Right atrium auricular region (tissue), 2 donors: ENCODE measurements around the gene MYL2. TPM values are rescaled to one million over a fixed set of nuclear protein-coding genes. Genes with fewer than 3 reads are reported as not detected.
"Not testable (repeated sequence)": the region's sequence is repeated elsewhere in the genome, so short reads cannot be mapped to it uniquely, and the experiment has no call there.

Experiments
- DNase-seq: peaks from one replicate; pipeline ENCODE4 v3.0.0-alpha.2; 2019; ENCODE audit warnings: low spot score
- H3K27ac ChIP-seq, 2 donors: fragments of 200-600 bp; sonication (generic); 1 replicate in 1 of 2; 2 replicates in 1 of 2; pipeline ENCODE4 v1.5.1; 2016 to 2019
- H3K27me3 ChIP-seq, 2 donors: fragments of 200-600 bp; sonication (generic); one replicate each; pipeline versions ENCODE4 v1.5.1 to v1.6.0; 2017 to 2019
- H3K36me3 ChIP-seq: fragments of 200-600 bp; sonication (generic); one replicate; pipeline ENCODE4 v1.5.1; 2016
- H3K4me1 ChIP-seq, 2 donors: fragments of 200-600 bp; sonication (generic); one replicate each; pipeline versions ENCODE4 v1.5.1 to v1.6.0; 2017 to 2019
- H3K4me3 ChIP-seq, 2 donors: fragments of 200-600 bp; sonication (generic); 1 replicate in 1 of 2; 2 replicates in 1 of 2; pipeline ENCODE4 v1.5.1; 2017 to 2019; ENCODE audit warnings: mild to moderate bottlenecking in 1 of 2, moderate library complexity in 1 of 2
- H3K9me3 ChIP-seq, 2 donors: fragments of 200-600 bp; sonication (generic); one replicate each; pipeline ENCODE4 v1.5.1; 2019
- total RNA-seq, 2 donors: library from RNA; depleted of rRNA; stranded (reverse); fragments of >200 nt; gene quantifications; one replicate each; pipeline ENCODE4 v1.1.0, GENCODE V29; 2016
- TF ChIP-seq, protein P1 (sequence below), 2 donors: fragments of 200-600 bp; sonication (generic); IDR thresholded peaks; one replicate each; pipeline ENCODE4 v1.5.1; 2019; ENCODE audit warnings: antibody characterized with exemption in 2 of 2

Gene MYL2
- total RNA-seq, 2 donors from 2014 or later, result 142 to 227 TPM

DNA sequence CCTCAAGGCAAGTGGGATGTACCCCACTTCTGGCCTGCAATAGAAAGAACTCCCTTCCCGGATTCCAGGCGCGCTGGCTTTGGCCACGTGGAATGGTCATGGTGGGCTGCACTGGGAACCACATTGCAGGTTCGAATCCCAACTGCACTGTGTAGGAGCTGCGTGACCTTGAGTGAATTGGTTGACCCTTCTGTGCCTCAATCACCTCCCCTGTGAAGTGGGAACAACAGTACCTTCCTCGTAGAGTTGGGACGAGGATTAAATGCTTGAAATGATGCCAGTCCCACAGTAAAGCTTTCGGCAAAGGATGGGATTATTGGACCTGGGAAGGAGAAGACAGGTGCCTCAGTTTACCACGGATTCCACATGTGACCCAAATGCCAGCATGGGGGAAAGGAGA, 36.8 kb upstream of the MYL2 start:
- peaks cover 0 to 3% of the 10 kb centered on the region in 2 donors for H3K9me3 ChIP-seq
- H3K27me3 ChIP-seq, result no peaks in the 10 kb centered on the region
- H3K4me3 ChIP-seq, result no peak overlapping the region
- H3K4me1 ChIP-seq, result no peaks in the 10 kb centered on the region
- no peaks in the 10 kb centered on the region for H3K36me3 ChIP-seq
- TF ChIP-seq, protein P1, sequence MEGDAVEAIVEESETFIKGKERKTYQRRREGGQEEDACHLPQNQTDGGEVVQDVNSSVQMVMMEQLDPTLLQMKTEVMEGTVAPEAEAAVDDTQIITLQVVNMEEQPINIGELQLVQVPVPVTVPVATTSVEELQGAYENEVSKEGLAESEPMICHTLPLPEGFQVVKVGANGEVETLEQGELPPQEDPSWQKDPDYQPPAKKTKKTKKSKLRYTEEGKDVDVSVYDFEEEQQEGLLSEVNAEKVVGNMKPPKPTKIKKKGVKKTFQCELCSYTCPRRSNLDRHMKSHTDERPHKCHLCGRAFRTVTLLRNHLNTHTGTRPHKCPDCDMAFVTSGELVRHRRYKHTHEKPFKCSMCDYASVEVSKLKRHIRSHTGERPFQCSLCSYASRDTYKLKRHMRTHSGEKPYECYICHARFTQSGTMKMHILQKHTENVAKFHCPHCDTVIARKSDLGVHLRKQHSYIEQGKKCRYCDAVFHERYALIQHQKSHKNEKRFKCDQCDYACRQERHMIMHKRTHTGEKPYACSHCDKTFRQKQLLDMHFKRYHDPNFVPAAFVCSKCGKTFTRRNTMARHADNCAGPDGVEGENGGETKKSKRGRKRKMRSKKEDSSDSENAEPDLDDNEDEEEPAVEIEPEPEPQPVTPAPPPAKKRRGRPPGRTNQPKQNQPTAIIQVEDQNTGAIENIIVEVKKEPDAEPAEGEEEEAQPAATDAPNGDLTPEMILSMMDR (IDR thresholded peaks at IDR 0.05), result no peak
- no peak for DNase-seq
- H3K27ac ChIP-seq, result no peak overlapping the region

- not testable (repeated sequence) for H3K27ac ChIP-seq, H3K27me3 ChIP-seq, DNase-seq, H3K36me3 ChIP-seq, H3K4me3 ChIP-seq, H3K4me1 ChIP-seq
- H3K9me3 ChIP-seq, result peaks cover 0 to 15% of the 10 kb centered on the region in 2 donors
These were observed 30.5 kb upstream of the MYL2 start for GRCh38 chr12:110950867-110951266.

DNA sequence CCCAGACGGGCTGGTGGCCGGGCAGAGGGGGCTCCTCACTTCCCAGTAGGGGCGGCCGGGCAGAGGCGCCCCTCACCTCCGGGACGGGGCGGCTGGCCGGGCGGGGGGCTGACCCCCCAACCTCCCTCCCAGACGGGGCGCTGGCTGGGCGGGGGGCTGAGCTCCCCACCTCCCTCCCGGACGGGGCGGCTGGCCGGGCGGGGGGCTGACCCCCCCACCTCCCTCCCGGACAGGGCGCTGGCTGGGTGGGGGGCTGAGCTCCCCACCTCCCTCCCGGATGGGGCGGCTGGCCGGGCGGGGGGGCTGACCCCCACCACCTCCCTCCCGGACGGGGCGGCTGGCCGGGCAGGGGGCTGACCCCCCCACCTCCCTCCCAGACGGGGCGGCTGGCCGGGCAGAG, 30.1 kb upstream of the MYL2 start:
- not testable (repeated sequence) for H3K36me3 ChIP-seq, H3K4me3 ChIP-seq, H3K27ac ChIP-seq, H3K4me1 ChIP-seq, DNase-seq, H3K27me3 ChIP-seq
- H3K9me3 ChIP-seq, result peaks cover 0 to 19% of the 10 kb centered on the region in 2 donors

DNA sequence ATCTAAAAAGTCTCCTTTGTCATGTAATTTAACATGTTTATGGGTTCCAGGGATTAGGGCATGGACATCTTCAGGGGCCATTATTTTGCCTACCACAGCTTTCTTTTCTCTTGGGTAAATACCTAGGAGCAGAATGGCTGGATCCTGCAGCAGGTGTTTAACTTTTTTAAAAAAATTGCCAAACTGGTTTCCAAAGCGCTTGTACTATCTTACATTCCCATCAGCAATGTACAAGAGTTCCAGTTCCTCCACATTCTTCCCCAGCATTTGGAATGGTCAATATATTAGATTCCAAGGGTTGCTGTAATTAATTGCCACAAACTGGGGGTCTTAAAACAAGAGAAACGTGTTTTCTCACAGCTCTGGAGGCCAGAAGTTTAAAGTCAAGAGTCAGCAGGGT, 27.7 kb upstream of the MYL2 start:
- TF ChIP-seq, protein P1 (IDR thresholded peaks at IDR 0.05), result no peak
- Histone ChIP-seq H3K27me3 (no peaks in the 10 kb centered on the region), H3K4me3 (no peak overlapping the region), H3K9me3 (peaks cover 0 to 18% of the 10 kb centered on the region in 2 donors), H3K4me1 (no peaks in the 10 kb centered on the region), H3K27ac (no peak overlapping the region), H3K36me3 (no peaks in the 10 kb centered on the region)
- no peak for DNase-seq

DNA sequence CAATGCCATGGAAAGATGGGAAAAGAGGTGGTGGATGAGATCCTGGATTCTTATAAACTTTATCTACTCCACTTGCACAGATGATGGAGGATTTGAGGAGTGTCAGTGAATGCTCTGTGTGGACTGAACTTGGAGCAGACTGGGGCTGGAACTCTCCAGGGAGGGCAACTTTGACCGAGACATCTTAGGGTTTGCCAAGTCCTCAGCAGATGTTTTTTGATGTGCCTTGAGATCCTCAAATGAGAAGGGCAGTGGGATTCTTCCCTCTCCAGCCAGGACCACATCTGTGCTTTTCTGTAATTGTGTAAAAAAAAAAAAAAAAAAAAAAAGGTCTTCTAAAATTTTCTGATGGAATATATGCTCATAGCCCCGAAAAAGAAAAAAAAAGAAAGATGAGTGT, 23.0 kb upstream of the MYL2 start:
- no peak overlapping the region for H3K27ac ChIP-seq
- no peak overlapping the region for H3K4me3 ChIP-seq
- no peaks in the 10 kb centered on the region for H3K27me3 ChIP-seq
- no peaks in the 10 kb centered on the region for H3K4me1 ChIP-seq
- H3K36me3 ChIP-seq, result no peaks in the 10 kb centered on the region
- DNase-seq, result no peak
- TF ChIP-seq, protein P1 (IDR thresholded peaks at IDR 0.05), result no peak
- H3K9me3 ChIP-seq, result peaks cover 0 to 18% of the 10 kb centered on the region in 2 donors

GRCh38 chr12:110941391-110941790, 21.0 kb upstream of the MYL2 start:
- H3K27me3 ChIP-seq, result no peaks in the 10 kb centered on the region
- H3K4me3 ChIP-seq, result no peak overlapping the region
- DNase-seq, result no peak
- TF ChIP-seq, protein P1 (IDR thresholded peaks at IDR 0.05), result no peak
- H3K36me3 ChIP-seq, result no peaks in the 10 kb centered on the region
- H3K9me3 ChIP-seq, result peaks cover 0 to 11% of the 10 kb centered on the region in 2 donors
- no peak overlapping the region for H3K27ac ChIP-seq
- H3K4me1 ChIP-seq, result peaks cover 0 to 7% of the 10 kb centered on the region in 2 donors

DNA sequence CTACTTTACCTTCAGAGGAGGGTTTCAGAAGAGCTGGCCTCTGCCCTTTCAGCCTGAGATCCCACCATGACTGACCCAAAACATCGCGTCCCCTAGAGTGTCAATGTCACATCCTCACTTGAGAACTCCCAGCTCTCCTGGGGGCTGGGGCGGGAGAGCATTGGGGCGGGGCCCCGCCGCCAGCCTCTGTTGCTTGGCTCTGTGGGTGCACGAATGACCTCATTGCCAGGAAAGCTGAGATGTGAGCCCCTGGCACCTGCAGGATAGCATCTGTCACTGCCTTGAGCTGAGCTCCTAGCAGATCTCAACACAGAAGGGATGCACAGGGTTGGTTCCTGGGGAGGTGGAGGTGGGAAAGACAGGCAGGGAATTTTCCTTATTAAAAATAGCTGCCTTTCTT, 20.6 kb upstream of the MYL2 start:
- no peak overlapping the region for H3K27ac ChIP-seq
- no peak overlapping the region for H3K4me3 ChIP-seq
- no peak for DNase-seq
- H3K9me3 ChIP-seq, result peaks cover 0 to 6% of the 10 kb centered on the region in 2 donors
- TF ChIP-seq, protein P1 (IDR thresholded peaks at IDR 0.05), result no peak
- H3K27me3 ChIP-seq, result no peaks in the 10 kb centered on the region
- no peaks in the 10 kb centered on the region for H3K36me3 ChIP-seq
- peaks cover 0 to 7% of the 10 kb centered on the region in 2 donors for H3K4me1 ChIP-seq
